Heart right ventricle (tissue), 16 donors: ENCODE results near the gene GFM1. TPM values are rescaled to one million over a fixed set of nuclear protein-coding genes. Genes with fewer than 3 reads are reported as not detected.

Experiments used
- ATAC-seq, 8 donors: fragments of 200-7000 bp; cut with Tn5 transposase; one replicate each; pipeline ENCODE4 v1.9.1; 2020; ENCODE audit warnings: mild to moderate bottlenecking in 8 of 8, moderate library complexity in 8 of 8, moderate number of reproducible peaks in 1 of 8
- DNase-seq, 2 donors: peaks; one replicate each; pipeline ENCODE4 v3.0.0-alpha.2; 2020
- H3K27ac ChIP-seq, 10 donors: fragments of 200-600 bp; sonication (generic) in 2 of 10; one replicate each; pipeline versions ENCODE4 v1.5.0 to v1.8.0; 2020 to 2022; ENCODE audit warnings: mild to moderate bottlenecking in 3 of 10
- H3K27me3 ChIP-seq, 7 donors: fragments of 200-600 bp; one replicate each; pipeline ENCODE4 v1.8.0; 2021 to 2022; ENCODE audit warnings: mild to moderate bottlenecking in 2 of 7
- H3K36me3 ChIP-seq, 9 donors: fragments of 200-600 bp; sonication (generic) in 1 of 9; one replicate each; pipeline versions ENCODE4 v1.5.0 to v1.8.0; 2020 to 2022; ENCODE audit warnings: mild to moderate bottlenecking in 2 of 9
- H3K4me1 ChIP-seq, 9 donors: fragments of 200-600 bp; sonication (generic) in 1 of 9; one replicate each; pipeline versions ENCODE4 v1.5.0 to v1.8.0; 2020 to 2022; ENCODE audit warnings: mild to moderate bottlenecking in 4 of 9
- H3K4me3 ChIP-seq, 10 donors: fragments of 200-600 bp; sonication (generic) in 2 of 10; one replicate each; pipeline versions ENCODE4 v1.5.0 to v1.8.0; 2020 to 2022; ENCODE audit warnings: mild to moderate bottlenecking in 7 of 10, moderate library complexity in 2 of 10
- H3K9me3 ChIP-seq, 11 donors: fragments of 200-600 bp in 10 of 11; sonication (generic) in 2 of 11; one replicate each; pipeline versions ENCODE4 v1.5.0 to v1.8.0; 2013 to 2022; ENCODE audit warnings: mild to moderate bottlenecking in 2 of 11, control low read depth in 1 of 11, moderate library complexity in 1 of 11
- WGBS, 2 donors: extraction: QIAGEN DNeasy Blood & Tissue Kit; methylation state at CpG; one replicate each; pipeline ENCODE4 v1.1.7; 2013; ENCODE audit warnings: inconsistent platforms in 1 of 2; 5-methylcytosine and 5-hydroxymethylcytosine counted together
- intact Hi-C, 10 donors: fragments of 100-400 bp; cut with DNase I; formaldehyde crosslinking; loops; one replicate each; pipeline versions ENCODE4 v1.11.1 to v1.14.2; 2022
- polyA plus RNA-seq, 2 donors: library from polyadenylated mRNA; stranded (reverse); fragments of 200-250 nt; gene quantifications; one replicate each; pipeline ENCODE4 v1.2.3, GENCODE V29; 2013
- total RNA-seq, 10 donors: library from RNA; stranded (reverse); fragmentation: NEBNext Ultra II Directional in 3 of 10; extraction: Animal tissue kit (Norgen Biotek cat#: 25700) in 3 of 10; gene quantifications; one replicate each; pipeline versions ENCODE4 v1.2.1 to v1.2.4, GENCODE V29; 2021 to 2023
- TF ChIP-seq, protein P1 (sequence below), 9 donors: fragments of 200-600 bp; sonication (generic) in 2 of 9; IDR thresholded peaks; one replicate each; pipeline versions ENCODE4 v1.5.0 to v1.8.0; 2021 to 2022; ENCODE audit warnings: antibody characterized with exemption in 9 of 9, mild to moderate bottlenecking in 5 of 9, moderate library complexity in 1 of 9
- donor health status: Arrhythmogenic right ventricular cardiomyopathy.
- donor health status: ischemic (EF 13 %, LVEDD 7.1; RV severe dilation, severe dysfunction).
- donor health status: healthy with polysubstance abuse.
- donor health status: DM: no; HTN: yes; CAD: no.
- donor health status: DM: no; HTN: no; CAD: no.
- donor health status: ischemic (EF 25% LVEDD 6.9; RV normal size, moderate dysfunction).
- donor health status: ischemic (EF 25% LVEDD 5.7; RV mildly dilated, moderate dysfunction).
- donor health status: healthy.
- donor health status: DM: yes; HTN: yes; CAD: no.
- donor health status: Ischemic cardiomyopathy.
- donor health status: ischemic (EF 35%, LVEDD 5.7; RV mildly dilated, moderate dysfunction).
- donor health status: nonischemic (EF 11% LVEDD 7.7; RV severe dilation, severe dysfunction).
- donor health status: DM: yes; HTN: yes; CAD: no.
- donor health status: PGD.
- donor health status: ischemic (EF 29% LVEDD 5.4; RV normal size, mild dysfunction).
- donor health status: nonischemic (EF 23%, LVEDD 6.1; RV moderate dilation, normal function).

The GFM1 gene
- total and polyA plus RNA-seq, 12 donors, result 15.1 to 86.4 (median 68.7) TPM

DNA sequence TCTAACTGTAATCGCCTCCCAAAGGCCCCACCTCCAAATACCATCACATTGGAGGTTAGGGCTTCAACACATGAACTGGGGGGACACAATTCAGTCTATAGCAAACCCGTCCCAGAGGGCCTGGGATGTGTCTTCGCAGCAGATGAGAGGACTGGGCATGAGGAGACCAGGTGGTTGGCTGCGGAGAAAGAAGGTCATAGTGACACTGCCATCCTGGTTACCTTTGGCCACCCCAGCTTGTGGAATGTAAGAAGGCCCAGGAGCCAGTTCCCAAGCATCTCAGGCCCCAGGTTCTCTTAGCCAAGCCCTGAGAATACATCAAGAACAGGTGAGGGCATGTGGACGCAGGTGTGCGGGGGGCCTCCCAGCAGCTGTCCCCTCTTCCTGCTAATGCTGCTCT, 94.3 kb downstream of the GFM1 start:
- no peak for ATAC-seq
- Histone ChIP-seq H3K27me3 (no peaks in the 10 kb centered on the region), H3K36me3 (peaks cover 0 to 17% (median 8%) of the 10 kb centered on the region in 9 donors), H3K9me3 (peaks cover 0 to 15% (median 8%) of the 10 kb centered on the region in 11 donors), H3K4me3 (no peak overlapping the region), H3K4me1 (peaks cover 0 to 2% (median 0%) of the 10 kb centered on the region in 9 donors), H3K27ac (no peak overlapping the region)
- intact Hi-C loops, result no loop called here
- DNase-seq, result no peak
- TF ChIP-seq, protein P1, sequence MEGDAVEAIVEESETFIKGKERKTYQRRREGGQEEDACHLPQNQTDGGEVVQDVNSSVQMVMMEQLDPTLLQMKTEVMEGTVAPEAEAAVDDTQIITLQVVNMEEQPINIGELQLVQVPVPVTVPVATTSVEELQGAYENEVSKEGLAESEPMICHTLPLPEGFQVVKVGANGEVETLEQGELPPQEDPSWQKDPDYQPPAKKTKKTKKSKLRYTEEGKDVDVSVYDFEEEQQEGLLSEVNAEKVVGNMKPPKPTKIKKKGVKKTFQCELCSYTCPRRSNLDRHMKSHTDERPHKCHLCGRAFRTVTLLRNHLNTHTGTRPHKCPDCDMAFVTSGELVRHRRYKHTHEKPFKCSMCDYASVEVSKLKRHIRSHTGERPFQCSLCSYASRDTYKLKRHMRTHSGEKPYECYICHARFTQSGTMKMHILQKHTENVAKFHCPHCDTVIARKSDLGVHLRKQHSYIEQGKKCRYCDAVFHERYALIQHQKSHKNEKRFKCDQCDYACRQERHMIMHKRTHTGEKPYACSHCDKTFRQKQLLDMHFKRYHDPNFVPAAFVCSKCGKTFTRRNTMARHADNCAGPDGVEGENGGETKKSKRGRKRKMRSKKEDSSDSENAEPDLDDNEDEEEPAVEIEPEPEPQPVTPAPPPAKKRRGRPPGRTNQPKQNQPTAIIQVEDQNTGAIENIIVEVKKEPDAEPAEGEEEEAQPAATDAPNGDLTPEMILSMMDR (IDR thresholded peaks at IDR 0.05), result no peak
- WGBS, 2 donors, result 93 to 97% methylated on average over 6 of the region's 6 CpGs

DNA sequence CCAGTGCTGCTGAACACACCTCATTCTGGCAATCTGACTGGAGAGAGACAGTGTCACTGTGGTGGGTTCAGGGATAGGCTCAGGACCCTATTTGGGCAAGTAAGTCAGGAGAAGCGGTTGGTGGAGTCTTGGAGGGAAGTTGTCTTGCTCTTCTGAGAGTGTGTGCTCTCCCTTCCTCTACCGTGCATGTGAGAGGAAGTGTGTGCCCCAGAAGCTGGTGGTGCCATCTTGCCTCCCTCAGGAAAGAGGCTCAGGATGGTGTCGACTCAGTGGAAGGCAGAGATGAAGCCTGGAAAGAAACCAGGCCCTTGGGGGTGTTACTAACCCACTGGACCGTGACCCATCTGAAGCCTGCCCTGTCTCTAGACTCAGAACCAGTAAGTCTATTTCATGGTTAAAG, 94.8 kb downstream of the GFM1 start:
- H3K27me3 ChIP-seq, result no peaks in the 10 kb centered on the region
- TF ChIP-seq, protein P1 (IDR thresholded peaks at IDR 0.05), result no peak
- 88 to 92% methylated on average over 4 of the region's 4 CpGs for WGBS, 2 donors
- intact Hi-C loops, result no loop called here
- H3K4me3 ChIP-seq, result no peak overlapping the region
- ATAC-seq, result no peak
- no peaks in the 10 kb centered on the region for H3K4me1 ChIP-seq
- no peak overlapping the region for H3K27ac ChIP-seq
- DNase-seq, result no peak
- H3K9me3 ChIP-seq, result peaks cover 0 to 15% (median 8%) of the 10 kb centered on the region in 11 donors
- H3K36me3 ChIP-seq, result peaks cover 0 to 21% (median 8%) of the 10 kb centered on the region in 9 donors

DNA sequence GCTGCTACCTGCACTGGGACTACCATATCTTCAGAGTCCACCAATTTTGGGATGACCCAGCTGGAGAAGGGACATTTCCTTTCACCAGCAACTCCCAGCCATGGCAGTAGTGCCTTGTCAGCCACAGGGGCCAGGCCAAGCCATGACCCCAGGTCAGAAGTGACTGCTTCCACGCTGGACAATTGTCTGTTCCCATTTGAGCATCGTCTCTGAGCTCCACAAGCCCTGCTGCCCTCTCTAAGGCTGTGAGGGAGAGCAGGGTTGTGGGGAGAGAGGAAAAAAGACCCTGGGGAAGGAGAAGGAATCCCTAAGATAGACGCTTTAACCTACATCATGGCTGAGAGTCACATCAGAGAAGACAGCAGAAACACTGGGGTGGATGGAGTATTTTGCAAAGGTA, 95.3 kb downstream of the GFM1 start:
- intact Hi-C loops, result no loop called here
- 79 to 83% methylated on average over 3 of the region's 3 CpGs for WGBS, 2 donors
- DNase-seq (no peak), ATAC-seq (peak in 1 of 8 donors; percentile 10)
- Histone ChIP-seq H3K9me3 (peaks cover 0 to 10% (median 5%) of the 10 kb centered on the region in 11 donors), H3K27me3 (no peaks in the 10 kb centered on the region), H3K4me1 (no peaks in the 10 kb centered on the region), H3K27ac (no peak overlapping the region), H3K4me3 (no peak overlapping the region), H3K36me3 (peaks cover 0 to 24% (median 8%) of the 10 kb centered on the region in 9 donors)
- TF ChIP-seq, protein P1 (IDR thresholded peaks at IDR 0.05), result no peak

Other genes starting within 250 kb of the GFM1 start
- gene MLF1, start 73.3 kb upstream of the GFM1 start, total RNA-seq, result 100 to 1,000 TPM in 7 of 10 donors, 10 to 100 TPM in 3; 78.4 to 257 (median 121) TPM
- gene MLF1, start 73.3 kb upstream of the GFM1 start, polyA plus RNA-seq, result 10 to 100 TPM; 76.4 to 93.9 TPM
- 10 to 100 TPM in 1 of 10 donors, 1 to 10 TPM in 9; 2.5 to 10.0 (median 3.2) TPM for gene LXN, start 28.1 kb downstream of the GFM1 start, total RNA-seq
- 1 to 10 TPM; 3.4 to 5.6 TPM for gene LXN, start 28.1 kb downstream of the GFM1 start, polyA plus RNA-seq
- gene RARRES1, start 87.9 kb downstream of the GFM1 start, total RNA-seq, result 10 to 100 TPM in 3 of 10 donors, 1 to 10 TPM in 4, under 1 TPM in 3; 0.32 to 99.0 (median 2.2) TPM
- 10 to 100 TPM in 1 of 2 donors, 1 to 10 TPM in 1; 5.4 to 23.3 TPM for gene RARRES1, start 87.9 kb downstream of the GFM1 start, polyA plus RNA-seq
- 10 to 100 TPM; 20.8 to 45.5 (median 23.9) TPM for gene MFSD1, start 157.5 kb downstream of the GFM1 start, total RNA-seq
- 10 to 100 TPM; 11.3 to 26.4 TPM for gene MFSD1, start 157.5 kb downstream of the GFM1 start, polyA plus RNA-seq